Hematopoietic multipotent progenitor cell (in vitro differentiated cells): ENCODE data around the gene BICC1. TPM values are rescaled to one million over a fixed set of nuclear protein-coding genes. Genes with fewer than 3 reads are reported as not detected.

ENCODE experiments used
- DNase-seq, 3 donors: peaks; one replicate each; pipeline ENCODE4 v3.0.0-alpha.2; 2011 to 2015; ENCODE audit warnings: low read depth in 2 of 3, low spot score in 2 of 3
- total RNA-seq: library from RNA; depleted of rRNA; stranded (reverse); fragments of >200 nt; gene quantifications from one replicate; pipeline ENCODE4 v1.2.3, GENCODE V29; 2012

The BICC1 gene
- total RNA-seq, 1 donor, result 1.3 TPM

DNA sequence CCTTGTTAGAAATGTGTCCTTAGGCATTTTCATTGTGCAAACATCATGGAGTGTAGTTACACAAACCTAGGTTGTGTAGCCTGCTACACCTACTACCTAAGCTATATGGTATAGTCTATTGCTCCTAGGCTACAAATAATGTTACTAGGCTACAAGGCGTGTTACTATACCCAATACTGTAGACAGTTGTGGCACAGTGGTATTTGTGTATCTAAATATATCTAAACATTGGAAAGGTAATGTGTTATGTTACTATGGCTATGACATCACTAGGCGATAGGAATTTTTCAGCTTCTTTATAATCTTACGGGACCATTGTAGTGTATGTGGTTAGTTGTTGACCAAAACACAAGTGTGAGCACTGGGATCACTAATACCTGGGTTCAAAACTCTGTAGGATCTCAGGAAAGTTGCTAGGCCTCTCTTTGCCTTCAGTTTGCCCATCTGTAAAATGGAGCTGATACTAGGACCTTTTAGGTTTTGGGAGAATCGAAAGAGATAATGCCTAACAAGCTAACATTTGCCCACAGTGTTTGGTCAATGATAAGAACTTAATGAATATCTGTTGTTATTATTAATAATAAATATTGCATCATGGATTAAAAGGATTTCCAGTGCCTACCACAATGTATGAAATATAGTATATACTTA is 2.7 kb downstream of the BICC1 start:
- no peak for DNase-seq

GRCh38 chr10:58516119-58516518 is 3.4 kb downstream of the BICC1 start:
- DNase-seq, result no peak

DNA sequence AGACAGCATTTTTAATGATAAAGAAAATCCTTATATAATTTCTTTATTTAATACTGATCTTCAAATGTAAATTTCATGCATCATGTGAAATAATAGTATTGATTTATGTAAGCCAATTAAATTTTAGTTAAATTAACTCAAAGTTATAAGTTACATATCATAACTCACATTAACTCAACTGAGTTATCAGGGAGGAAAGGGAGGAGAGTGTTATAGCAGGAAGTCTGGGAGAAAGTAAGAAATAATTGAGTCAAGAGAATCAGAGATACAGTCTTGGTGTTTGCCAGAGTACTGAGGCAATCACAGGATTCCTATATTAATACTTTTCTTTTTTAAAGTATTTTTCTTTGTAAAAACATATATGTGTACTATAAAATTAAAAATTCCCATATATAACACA is 4.0 kb downstream of the BICC1 start:
- no peak for DNase-seq

DNA sequence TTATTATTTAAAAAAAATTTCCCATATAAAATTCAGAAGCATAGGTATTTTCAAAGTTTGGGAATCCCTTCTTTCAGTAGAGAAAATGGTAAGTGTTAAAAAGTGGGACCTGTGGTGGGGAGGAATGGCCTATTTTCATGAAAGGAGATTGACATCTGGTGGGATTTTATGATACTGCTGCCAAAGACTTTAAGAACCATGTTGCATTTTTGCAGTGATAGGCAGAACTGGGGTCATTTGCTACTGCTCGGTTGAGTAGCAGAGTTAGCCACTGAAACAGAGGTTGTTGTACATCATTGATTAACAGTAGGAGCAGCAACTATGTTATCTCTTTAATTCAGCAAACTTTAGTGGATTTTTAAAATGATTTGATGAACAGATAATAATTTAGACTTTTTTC is 4.4 kb downstream of the BICC1 start:
- DNase-seq, result no peak

DNA sequence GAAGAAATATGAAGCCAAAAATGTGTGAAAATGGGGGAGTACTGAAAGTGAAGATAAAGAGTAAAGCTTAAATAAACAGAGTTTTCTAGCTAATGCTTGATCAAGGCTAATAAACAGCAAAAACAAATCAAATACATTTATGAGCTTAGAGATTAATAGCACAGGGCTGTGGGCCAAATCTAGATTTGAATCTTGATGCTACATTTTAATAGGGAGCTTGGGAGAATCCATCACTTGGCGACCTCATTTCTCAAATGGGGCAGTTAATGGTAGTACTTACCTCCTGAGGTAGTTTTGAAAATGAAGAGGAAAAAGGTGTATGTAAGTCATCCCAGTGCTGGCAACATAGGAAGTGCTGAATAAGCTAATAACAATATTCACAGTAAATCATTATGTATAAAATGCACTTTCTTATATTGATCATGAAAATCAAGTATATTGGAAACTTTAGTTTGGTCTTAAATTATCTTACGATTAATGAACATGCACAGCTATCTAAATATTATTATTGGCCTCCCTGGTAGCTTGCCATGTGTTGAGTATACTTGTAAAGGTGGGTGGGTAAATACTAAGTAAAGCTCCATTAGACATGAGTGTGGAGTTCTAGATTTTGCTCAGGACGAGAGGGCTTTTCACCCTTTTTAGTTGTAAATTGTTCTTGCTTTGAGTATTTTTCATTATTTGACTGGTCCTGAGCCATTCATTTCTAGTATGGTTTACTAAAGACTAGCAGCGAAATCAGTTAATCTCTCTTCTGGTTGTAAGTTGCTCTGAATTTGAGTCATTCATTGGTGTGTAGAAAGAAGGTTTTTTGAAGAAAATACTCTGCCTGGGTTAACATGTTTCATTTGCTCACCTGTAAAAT is 5.1 kb downstream of the BICC1 start:
- DNase-seq, result no peak

DNA sequence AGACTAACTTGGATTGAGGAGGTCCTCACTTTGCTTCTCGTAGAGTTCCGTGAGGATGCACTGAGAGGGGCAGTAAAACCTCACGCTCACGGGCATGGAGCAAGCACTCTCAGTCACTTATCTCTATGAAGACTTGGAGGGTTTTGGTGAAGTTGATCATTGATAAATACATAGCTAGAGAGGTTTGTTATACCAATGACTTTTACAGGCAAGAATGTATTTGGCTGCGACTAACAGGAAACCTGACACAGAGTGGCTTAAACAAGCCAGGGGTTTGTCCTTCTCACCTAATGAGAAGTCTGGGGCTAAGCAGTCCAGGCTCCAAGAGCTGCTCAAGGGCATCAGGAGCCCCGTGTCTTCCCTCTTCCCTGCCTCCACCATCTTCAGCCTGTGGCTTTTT is 6.1 kb downstream of the BICC1 start:
- no peak for DNase-seq

- no peak for DNase-seq
Observed at GRCh38 chr10:58529077-58529728, 16.5 kb downstream of the BICC1 start.

- peak in 2 of 3 donors; percentile 20 to 78 for DNase-seq
Observed at GRCh38 chr10:58531084-58531695, 18.5 kb downstream of the BICC1 start.

DNA sequence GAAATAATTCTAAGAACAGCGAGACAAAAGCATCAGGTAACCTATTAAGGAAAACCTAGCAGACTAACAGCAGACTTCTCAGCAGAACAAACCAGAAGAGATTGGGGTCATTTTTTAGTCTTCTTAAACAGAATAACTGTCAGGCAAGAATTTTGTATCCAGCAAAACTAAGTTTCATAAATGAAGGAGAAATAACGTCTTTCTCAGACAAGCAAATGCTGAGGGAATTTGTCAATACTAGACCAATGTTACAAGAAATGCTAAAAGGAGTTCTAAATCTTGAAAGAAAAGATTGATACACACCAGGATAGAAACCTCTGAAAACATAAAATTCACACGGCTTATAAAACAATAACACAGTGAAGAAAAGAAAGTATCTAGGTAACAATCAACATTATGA is 22.6 kb downstream of the BICC1 start:
- DNase-seq, result no peak

DNA sequence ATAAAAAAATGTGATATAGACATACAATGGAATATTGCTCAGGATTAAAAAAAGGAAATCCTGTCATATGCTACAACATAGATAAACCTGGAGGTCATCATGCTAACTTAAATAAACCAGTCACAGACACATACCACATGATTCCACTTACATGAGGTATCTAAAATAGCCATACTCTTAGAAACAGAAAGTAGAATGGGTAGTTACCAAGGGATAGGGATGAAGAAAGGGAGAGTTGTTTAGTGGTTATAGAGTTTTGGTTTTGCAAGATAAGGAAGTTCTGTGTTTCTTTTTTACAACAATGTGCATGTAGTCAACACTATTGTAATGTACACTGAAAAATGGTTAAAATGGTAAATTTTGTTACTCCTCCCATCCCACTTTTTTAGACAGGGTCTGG is 30.5 kb downstream of the BICC1 start:
- DNase-seq, result no peak

DNA sequence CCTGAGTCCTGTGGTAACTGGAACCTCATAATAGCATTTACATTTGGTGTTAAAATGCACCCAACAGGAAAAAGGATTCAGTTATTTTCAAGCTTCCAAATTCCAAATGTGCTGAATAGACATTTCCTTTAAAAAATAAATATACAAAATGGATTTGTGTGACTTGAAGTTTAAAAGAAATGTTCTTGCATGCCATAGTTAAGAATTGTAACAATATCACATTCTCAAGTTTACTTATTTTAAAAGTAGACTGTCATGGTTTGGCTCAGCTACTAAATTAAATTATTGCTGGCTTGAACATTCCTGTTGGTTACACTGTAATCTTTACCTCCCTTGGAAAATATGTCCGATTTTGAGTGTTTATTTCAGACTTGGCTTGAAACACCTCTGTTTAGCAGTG is 31.5 kb downstream of the BICC1 start:
- DNase-seq, result no peak

- no peak for DNase-seq
Observed at GRCh38 chr10:58545427-58545826, 32.8 kb downstream of the BICC1 start.

DNA sequence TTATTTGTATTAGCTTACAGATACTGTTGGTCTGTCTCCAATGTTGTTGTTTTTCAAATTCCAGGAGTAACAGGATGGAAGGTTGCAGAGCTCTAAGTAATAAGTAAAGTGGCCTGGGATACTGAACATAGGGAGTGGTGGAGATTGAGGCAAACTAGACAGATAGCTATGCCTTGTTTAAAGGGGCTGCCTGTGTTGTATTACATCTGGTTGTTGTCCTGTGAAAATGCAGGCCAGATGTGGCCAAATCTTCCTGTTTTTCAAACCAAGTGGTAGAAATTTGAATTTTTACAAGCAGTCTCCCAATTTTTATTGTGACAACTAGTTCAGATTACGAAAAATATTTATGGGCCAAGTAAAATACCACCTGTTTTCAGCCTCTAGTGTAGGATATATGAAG is 33.5 kb downstream of the BICC1 start:
- DNase-seq, result no peak

GRCh38 chr10:58546722-58547445 is 34.2 kb downstream of the BICC1 start:
- no peak for DNase-seq

DNA sequence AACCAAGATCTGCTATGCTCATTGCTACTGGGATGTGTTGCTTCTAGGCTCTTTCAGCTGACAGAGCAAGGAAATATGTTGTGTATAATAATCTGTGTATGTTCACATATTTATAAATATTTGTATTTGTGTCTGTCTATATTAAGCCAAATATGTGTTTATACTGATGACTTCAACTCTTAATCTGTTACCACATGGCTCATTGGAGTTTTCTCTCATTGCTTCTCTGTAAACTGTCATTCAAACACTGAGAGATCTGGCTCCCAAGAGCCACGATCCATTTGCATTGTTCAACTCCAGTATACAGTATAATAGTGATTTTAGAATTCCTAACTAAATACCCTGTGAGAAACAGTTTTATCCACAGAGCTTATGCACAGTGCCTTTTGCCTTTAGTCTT is 35.3 kb downstream of the BICC1 start:
- DNase-seq, result no peak

- no peak for DNase-seq
Observed at GRCh38 chr10:58554316-58554715, 41.6 kb downstream of the BICC1 start.

DNA sequence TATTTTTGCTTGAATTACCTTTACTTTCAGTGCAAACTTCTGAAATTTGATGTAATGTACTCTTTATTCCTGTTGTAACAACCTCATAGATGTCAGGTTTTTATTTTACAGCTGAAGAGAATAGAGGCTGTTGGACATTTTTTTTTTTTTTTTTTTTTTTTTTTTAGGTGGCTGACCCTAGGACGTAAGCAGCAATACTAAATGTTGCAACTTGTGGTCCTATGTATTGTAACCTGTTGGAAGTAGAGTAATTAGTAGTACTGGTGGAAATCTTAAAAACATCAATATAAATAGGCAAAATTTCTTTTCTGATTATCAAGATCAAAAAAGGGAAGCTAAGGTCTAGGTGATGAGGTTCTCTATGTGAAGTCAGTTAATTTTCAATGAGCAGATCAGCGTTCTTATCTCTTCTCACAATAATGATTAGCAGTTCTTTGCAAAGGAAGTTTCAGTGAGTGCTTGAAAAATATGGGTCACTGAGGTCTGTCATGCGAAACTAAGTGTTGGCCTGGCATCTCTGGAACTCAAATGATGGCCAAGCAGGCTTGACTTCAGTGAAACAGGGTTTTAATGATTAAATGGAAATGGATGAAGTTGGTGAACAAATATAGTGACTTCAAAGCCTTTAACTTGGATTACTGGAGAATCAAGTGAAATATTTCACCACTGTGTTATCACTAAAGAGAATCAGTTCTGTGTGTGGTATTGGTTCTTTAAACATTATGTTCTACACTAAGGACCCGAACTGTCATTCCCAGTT is 42.7 kb downstream of the BICC1 start:
- DNase-seq, result no peak

- DNase-seq, result no peak
Observed at GRCh38 chr10:58555930-58556311, 43.2 kb downstream of the BICC1 start.

DNA sequence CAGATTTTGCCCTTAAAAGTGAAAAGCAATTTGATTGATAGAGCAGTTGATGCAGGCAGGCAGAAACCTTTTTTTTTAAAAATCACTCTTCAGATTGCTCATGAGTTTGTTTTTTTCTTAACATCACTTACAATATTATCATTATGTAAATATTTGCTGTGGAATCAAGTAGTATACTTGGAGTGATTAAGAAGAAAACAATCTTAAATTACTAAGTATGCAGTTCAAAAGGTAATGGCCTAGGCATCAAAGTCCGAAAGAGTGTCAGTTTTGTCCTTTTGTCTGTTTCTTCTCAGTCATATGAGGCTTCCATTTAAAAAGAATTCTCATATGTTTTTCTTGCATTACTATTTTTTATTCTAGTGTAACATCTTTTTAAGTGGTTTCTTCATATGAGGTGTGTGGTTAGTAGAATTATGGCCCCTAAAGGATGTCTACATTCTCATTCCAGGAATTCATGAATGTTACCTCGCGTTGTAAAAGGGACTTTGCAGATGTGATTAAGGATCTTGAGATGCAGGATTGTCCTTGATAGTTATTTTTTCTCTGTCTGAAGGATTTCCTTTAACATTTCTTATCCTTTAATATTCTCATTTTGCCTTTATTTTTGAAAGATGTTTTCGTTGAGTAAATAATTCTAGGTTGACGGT is 44.0 kb downstream of the BICC1 start:
- no peak for DNase-seq

- no peak for DNase-seq
Observed at GRCh38 chr10:58557714-58558113, 45.0 kb downstream of the BICC1 start.
